NCI-H1436 treated with DMSO at 0.1 percent for 48 hours (cell line): ENCODE results near the gene MIPEP.
"Not testable (repeated sequence)": the region's sequence is repeated elsewhere in the genome, so short reads cannot be mapped to it uniquely, and the experiment has no call there.

ENCODE experiments used
- DNase-seq: peaks from one replicate; lab custom pipeline; 2025; lab: John Stamatoyannopoulos, UW

Gene MIPEP

DNA sequence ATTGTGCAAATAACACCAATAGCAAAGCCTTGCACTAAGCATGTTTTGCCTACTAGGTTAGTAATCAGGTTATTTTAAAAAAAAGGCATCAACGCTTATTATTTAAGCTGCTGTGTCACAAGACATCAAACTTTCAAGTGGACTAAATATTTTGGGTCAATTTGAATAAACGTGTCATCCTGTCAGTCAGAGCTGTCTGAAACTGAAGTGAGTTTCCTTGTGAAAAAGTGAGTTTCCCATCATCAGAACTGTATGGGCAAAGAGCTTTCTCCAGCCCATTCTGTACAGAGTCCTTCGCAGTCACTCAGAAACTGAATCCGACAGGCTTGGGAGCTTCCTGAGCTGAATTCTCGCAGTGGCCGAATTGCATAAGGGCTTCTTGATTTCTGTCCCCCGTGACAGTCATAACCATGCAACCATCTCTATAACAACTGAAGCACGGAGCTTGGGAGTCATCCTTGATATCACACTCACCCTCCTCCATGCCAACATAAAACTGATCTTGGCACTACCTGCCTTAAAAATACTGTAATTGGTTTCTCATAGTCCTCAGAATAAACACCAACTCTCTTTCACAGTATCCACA is 139.8 kb downstream of the MIPEP start:
- DNase-seq: no peak

DNA sequence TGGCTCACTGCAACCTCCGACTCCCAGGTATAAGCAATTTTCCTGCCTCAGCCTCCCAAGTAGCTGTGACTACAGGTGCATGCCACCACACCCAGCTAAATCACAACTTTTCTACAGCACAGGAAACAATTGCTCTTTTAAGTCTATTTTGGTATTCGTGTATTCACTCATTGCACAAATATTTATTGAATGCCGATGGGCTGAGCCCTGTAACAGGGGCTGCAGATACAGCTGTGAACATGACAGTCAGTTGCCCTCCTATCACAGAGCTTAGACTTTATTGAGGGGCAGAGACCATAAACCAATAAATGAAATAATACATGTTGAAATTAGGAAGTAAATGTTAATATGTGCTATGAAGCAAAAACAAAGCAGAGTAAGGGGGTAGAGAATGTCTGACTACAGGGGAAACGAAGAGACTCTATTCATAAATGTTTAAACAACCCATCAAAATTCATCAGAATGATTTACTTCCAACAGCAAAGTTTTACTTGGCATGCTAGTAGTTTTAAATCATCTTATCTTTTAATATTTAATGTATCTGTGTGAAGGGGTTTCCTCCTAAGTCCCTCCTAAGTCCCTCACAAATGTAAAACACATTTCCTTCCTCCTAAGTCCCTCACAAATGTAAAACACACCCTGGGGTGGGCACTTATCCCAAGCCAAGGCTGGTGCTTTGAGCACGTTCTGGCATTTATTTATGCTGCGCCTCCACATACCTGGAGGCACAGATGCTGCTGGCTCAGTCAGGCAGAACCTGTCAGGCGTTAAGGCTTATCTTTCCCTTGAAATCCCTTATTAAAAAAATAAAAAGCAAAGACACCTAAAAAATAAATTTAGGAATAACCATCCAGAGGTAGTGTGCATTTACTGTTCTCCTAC is 140.8 kb downstream of the MIPEP start:
- DNase-seq: no peak

DNA sequence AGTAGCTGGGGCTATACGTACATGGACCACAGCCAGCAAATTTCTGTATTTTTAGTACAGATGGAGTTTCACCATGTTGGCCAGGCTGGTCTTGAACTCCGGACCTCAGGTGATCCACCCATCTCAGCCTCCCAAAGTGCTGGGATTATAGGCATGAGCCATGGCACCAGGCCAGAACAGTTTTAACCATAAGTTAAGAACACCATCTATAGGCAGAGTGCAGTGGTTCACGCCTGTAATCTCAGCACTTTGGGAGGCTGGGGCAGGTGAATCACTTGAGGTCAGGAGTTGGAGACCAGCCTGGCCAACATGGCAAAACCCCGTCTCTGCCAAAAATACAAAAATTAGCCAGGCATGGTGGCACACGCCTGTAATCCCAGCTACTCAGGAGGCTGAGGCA is 143.1 kb downstream of the MIPEP start:
- DNase-seq: not testable (repeated sequence)

- DNase-seq: no peak
Observed at GRCh38 chr13:23744315-23744714, 144.9 kb downstream of the MIPEP start.

- no peak for DNase-seq
Observed at GRCh38 chr13:23743278-23744076, 145.7 kb downstream of the MIPEP start.

- no peak for DNase-seq
Observed at GRCh38 chr13:23741879-23742510, 147.2 kb downstream of the MIPEP start.

DNA sequence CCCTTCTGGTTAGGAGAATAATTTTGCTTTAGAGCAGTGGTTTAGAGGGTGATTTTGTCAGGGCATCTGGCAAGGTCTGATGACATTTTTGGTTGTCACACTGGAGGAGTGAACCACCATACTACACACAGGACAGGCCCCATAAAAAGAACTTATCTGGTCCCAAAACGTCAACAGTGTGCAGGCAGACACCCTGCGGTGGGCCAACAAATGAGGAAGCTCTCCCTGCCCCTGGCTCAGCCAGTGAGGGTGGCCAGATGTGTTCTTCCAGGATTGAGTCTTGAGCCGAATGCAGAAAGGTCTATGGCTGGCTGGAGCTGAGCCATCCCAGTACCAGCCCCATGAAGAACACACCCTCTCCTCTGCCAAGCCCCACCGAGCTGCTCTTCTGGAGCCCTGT is 149.2 kb downstream of the MIPEP start:
- no peak for DNase-seq

DNA sequence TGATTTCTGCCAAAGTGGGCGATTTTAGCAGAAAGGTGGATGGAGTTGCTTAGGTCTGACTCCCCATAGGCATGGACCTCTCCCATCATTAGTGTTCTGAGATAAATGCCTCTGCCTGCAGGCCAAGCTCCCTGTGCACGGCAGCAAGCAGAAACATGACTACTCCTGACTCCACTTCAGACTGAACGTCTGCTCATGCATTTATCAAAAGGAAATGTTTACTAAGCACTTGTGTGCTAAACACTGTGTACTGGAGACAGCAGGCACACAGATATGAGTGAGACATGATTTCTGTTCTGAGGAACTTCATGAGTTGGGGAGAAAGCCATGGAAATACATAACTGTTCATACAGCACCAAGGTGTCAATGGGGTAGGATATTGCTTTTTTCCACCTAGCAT is 149.6 kb downstream of the MIPEP start:
- no peak for DNase-seq

- DNase-seq: no peak
Observed at GRCh38 chr13:23736541-23736940, 152.7 kb downstream of the MIPEP start.

- DNase-seq: no peak
Observed at GRCh38 chr13:23735329-23735728, 153.9 kb downstream of the MIPEP start.

GRCh38 chr13:23731709-23732108 is 157.5 kb downstream of the MIPEP start:
- DNase-seq: no peak

DNA sequence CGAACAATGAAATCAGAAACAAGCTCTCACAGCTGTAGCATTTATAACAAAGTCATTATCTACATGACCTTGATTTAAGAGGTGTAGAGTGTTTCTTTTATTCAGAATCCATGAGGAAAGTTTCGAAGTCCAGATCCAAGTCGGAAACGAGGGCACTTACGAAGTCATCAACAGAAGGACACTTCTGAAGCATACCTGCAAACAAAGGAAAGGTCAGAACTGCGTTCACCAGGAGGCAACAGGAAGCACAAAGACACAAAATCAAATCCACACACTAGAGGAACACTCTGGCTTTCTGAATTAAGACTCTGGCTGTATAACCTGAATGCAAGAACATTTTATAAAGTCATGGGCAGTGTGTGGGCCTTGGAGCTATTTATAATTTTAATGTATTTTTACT is 158.9 kb downstream of the MIPEP start:
- DNase-seq: no peak

DNA sequence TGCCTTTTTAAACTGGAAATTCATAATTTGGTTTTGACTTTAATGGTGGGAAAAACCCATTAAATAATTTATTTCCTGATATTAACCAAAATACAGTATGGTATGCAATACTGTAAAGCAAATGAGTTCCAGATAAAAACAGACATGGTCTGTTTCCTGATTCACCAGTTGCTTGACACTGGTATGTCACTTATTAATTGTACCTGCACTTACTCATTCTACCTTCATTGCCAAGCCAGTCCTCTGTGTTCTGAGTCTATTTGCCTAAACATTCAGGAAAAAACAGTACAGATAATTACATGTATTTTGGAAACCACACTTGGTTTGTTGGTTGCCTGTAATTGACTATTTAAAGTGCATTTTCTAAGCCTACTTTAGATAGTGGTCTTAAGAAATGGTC is 159.7 kb downstream of the MIPEP start:
- no peak for DNase-seq

DNA sequence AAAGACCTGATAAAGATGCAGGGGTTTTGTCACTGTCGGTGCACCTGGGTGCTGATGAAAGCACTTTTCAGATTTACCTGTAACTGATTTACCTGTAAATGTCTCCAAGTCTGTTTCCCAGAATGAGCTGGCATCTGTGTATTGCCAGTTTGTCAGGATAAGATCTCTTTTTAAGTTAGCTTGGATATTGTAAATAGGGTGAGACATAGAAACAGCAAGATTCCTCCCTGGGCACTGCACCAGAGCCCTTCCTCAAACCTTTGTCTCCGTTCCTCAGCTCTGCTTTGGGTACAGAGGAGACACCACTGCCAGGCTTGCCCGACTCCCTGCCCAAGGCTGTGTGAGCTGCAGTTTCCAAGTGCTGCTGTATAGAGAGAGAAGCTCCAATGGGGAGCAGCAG is 160.4 kb downstream of the MIPEP start:
- no peak for DNase-seq

DNA sequence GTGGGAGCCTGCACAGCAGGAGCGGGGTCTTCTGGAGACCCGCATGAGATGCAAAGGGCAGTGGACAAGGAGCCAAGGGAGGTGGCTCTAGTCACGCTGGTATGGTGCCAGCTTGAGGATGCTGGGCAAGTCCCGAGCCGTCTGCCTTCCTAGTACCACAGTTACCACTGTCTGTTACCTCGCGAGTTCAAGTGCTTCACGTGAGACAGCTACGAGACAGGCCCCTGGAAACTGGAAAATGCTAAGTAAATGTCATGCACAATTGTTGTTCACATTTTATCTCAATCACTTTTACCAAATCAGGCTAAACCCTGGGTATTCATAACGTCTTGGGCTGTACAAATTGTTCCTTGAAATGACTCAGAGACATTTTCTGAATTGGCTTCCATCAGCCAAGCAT is 163.3 kb downstream of the MIPEP start:
- DNase-seq: no peak

GRCh38 chr13:23724196-23724970 is 164.8 kb downstream of the MIPEP start:
- no peak for DNase-seq

GRCh38 chr13:23723471-23723870 is 165.7 kb downstream of the MIPEP start:
- DNase-seq: no peak

DNA sequence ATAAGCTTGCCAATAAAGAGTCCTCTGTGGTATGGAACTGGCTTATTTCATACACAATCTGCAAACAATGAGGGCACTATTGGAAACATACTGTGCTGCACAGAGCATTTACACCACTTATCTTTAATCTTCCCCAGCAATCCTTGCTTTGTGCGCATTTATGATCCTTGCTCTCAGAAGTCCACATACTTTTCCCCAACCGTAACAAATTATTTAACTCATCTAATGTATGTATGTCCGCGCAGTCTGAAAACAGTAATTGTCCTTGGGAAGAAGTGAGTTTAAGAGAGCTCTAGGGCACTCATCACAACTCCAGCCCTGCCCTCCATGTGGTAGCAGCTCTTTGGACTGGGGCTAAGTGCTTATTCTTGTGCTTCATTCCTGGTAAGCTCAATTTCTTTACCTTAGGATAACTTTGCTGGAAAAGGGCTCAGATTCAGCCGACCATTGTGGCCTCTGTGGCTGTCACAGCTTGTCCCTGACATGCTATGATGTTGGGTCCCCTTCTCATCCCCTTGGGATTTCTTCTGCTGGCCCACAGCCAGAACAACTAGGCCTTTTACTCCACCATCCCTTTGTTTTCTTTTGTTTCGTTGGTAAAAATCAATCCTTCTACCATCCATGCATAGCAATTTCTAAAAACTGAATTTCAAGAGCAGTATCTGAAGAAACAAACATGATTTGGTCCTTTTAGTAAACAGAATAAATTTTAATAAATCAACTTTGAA is 166.3 kb downstream of the MIPEP start:
- no peak for DNase-seq

DNA sequence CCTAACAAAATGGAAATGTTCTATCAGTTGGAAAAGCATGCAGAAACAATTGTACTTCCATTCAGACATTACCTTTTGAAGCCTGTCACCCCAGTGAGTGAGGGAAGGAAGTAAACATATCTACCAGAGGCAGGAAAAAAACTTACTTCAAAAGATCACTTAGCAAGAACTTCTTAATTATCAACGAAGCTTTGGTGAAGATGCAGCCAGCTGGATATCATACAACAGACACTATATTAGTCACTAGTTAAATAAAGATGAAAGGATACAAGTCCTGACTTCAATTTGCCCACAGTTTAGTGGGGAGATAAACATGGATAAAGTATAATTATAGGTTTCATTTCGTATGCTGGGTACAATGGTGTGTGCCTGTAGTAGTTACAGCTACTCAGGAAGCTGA is 170.2 kb downstream of the MIPEP start:
- no peak for DNase-seq

DNA sequence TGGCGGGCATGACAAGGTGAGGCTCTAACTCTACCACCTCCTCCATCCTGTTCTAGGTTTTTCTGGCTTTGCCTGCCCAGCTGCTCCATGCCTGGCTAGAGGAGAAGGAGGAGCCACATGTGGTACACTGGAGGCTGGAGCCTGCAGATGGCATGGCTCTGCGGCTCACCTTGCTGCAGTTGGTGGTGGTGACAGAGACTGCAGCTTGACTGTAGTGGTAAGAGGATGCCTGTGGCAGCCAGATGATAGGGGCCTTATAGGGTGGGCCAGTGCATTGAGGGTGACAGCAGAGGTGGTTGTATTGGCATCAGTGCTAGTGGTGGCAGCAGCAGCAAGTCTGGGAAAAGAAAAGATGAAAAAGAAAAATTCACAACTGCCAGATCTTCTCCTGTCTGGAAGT is 172.8 kb downstream of the MIPEP start:
- no peak for DNase-seq

DNA sequence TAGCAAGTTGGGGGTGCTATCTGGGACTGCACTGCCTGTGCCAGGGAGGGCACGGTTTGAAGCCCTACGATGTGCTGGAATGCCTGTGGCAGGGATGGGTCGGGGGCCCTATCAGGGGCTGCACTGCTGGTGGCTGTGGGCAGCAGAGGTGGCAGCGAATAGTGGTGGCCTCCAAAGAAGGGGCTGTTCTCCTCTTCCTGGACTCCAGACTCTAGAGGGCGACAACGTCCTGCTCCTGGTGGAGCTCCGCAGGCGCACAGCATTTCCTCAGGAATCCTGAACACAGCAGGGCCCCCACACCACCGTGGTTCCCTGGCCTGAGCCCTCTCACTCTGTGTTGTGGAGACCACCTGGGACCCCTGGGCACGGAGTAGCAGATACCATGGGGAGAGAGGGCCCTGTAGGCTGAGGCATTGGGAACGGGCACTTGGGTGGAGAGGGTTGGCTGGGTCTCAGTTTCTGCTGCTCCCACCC is 173.4 kb downstream of the MIPEP start:
- DNase-seq: no peak
